SK-N-SH (cell line): ENCODE results near the gene PODXL2. TPM values are rescaled to one million over a fixed set of nuclear protein-coding genes. Genes with fewer than 3 reads are reported as not detected.

Experiments used
- CTCF ChIA-PET: fragments of 300-600, 350-600 bp; formaldehyde crosslinking; extraction: SDS; loops from one replicate; lab custom pipeline; 2021; lab: Yijun Ruan, JAX
- POLR2A ChIA-PET: fragments of 350-600 bp; sonication (Branson Sonifier 250); formaldehyde crosslinking; extraction: SDS; loops from one replicate; lab custom pipeline; 2020; ENCODE audit warnings: antibody characterized with exemption, inconsistent platforms; lab: Yijun Ruan, JAX
- DNase-seq: peaks from one replicate; pipeline ENCODE4 v3.0.0; 2012
- H2AFZ ChIP-seq: fragments of 200-600 bp; sonication (generic); 2 replicates; pipeline ENCODE4 v1.8.1; 2016; ENCODE audit warnings: antibody characterized with exemption, mild to moderate bottlenecking, low read depth
- H3F3A ChIP-seq: fragments of 200-600 bp; sonication (generic); replicated peaks from 2 replicates; pipeline ENCODE3; 2016; ENCODE audit warnings: antibody characterized with exemption, mild to moderate bottlenecking; ENCODE audit not compliant: insufficient read depth
- H3K27ac ChIP-seq, 2 experiments: fragments of 200-500 bp in 1 of 2; fragments of 200-600 bp in 1 of 2; sonication (Bioruptor generic) in 1 of 2; sonication (generic), shearing (Covaris generic) in 1 of 2; 2 replicates each; pipeline versions ENCODE4 v1.5.1 to v1.6.1; 2014 to 2016; ENCODE audit warnings: low read depth in 2 of 2, inconsistent platforms in 1 of 2, low read length in 1 of 2, mild to moderate bottlenecking in 1 of 2, mixed read lengths in 1 of 2
- H3K27me3 ChIP-seq: fragments of 200-600 bp; sonication (generic), shearing (Covaris generic); 2 replicates; pipeline ENCODE4 v1.6.1; 2016; ENCODE audit warnings: mixed run types; ENCODE audit not compliant: insufficient read depth
- H3K36me3 ChIP-seq, 2 experiments: fragments of 200-500 bp in 1 of 2; fragments of 200-600 bp in 1 of 2; sonication (Bioruptor generic) in 1 of 2; sonication (generic) in 1 of 2; replicated peaks in 1 of 2; 2 replicates each; pipeline versions ENCODE3 to v1.5.1; 2014 to 2016; ENCODE audit warnings: low read length in 1 of 2, mild to moderate bottlenecking in 1 of 2; ENCODE audit not compliant: insufficient read depth in 2 of 2, control insufficient read depth in 1 of 2
- H3K4me1 ChIP-seq, 2 experiments: fragments of 200-500 bp in 1 of 2; fragments of 200-600 bp in 1 of 2; sonication (Bioruptor generic) in 1 of 2; sonication (generic), shearing (Covaris generic) in 1 of 2; 2 replicates each; pipeline versions ENCODE4 v1.5.1 to v1.6.1; 2014 to 2016; ENCODE audit warnings: low read depth in 1 of 2, low read length in 1 of 2, mixed run types in 1 of 2; ENCODE audit not compliant: insufficient read depth in 2 of 2, control insufficient read depth in 1 of 2
- H3K4me2 ChIP-seq: fragments of 200-600 bp; sonication (generic), shearing (Covaris generic); 2 replicates; pipeline ENCODE4 v1.6.1; 2017; ENCODE audit warnings: mixed run types
- H3K4me3 ChIP-seq, 2 experiments: fragments of 200-500 bp in 1 of 2; fragments of 200-600 bp in 1 of 2; sonication (Bioruptor generic) in 1 of 2; sonication (generic), shearing (Covaris generic) in 1 of 2; 2 replicates each; pipeline versions ENCODE4 v1.5.1 to v1.8.1; 2014 to 2016; ENCODE audit warnings: low read depth in 2 of 2, inconsistent platforms in 1 of 2, low read length in 1 of 2, mild to moderate bottlenecking in 1 of 2, mixed read lengths in 1 of 2, moderate library complexity in 1 of 2
- H3K79me2 ChIP-seq: fragments of 200-600 bp; sonication (generic); 2 replicates; pipeline ENCODE4 v1.8.1; 2017; ENCODE audit warnings: mild to moderate bottlenecking; ENCODE audit not compliant: insufficient read depth
- H3K9ac ChIP-seq: fragments of 200-600 bp; sonication (generic); 2 replicates; pipeline ENCODE4 v1.6.1; 2017; ENCODE audit warnings: mixed run types
- H3K9me2 ChIP-seq: fragments of 200-600 bp; sonication (generic); 2 replicates; pipeline ENCODE4 v1.6.1; 2017; ENCODE audit warnings: mixed run types
- H3K9me3 ChIP-seq: fragments of 200-600 bp; sonication (generic); 2 replicates; pipeline ENCODE4 v1.6.1; 2017; ENCODE audit warnings: mixed run types, mild to moderate bottlenecking, moderate library complexity
- H4K20me1 ChIP-seq: fragments of 200-600 bp; sonication (generic); 2 replicates; pipeline ENCODE4 v1.6.1; 2017; ENCODE audit warnings: mild to moderate bottlenecking, mixed run types; ENCODE audit not compliant: insufficient read depth
- ELF1 ChIP-seq: IDR thresholded peaks from 2 replicates; pipeline ENCODE4 v1.4.0; 2012
- EP300 ChIP-seq, 2 experiments: IDR thresholded peaks; 2 replicates each; pipeline versions ENCODE4 v1.4.0 to v1.6.1; 2012; ENCODE audit warnings: borderline replicate concordance in 1 of 2, low read depth in 1 of 2, low read length in 1 of 2
- EZH2phosphoT487 ChIP-seq: fragments of 200-600 bp; sonication (generic); IDR thresholded peaks from 2 replicates; pipeline ENCODE4 v1.6.1; 2017; ENCODE audit warnings: low read depth, mixed run types, mild to moderate bottlenecking, antibody characterized with exemption, moderate library complexity, borderline replicate concordance
- FOXJ3 ChIP-seq: sonication (generic); formaldehyde crosslinking; IDR thresholded peaks from 2 replicates; pipeline ENCODE4 v1.5.1; 2020; ENCODE audit warnings: mild to moderate bottlenecking, missing genetic modification reagents
- GATA2 ChIP-seq: sonication (generic); formaldehyde crosslinking; IDR thresholded peaks from 2 replicates; pipeline ENCODE4 v1.5.0; 2020; ENCODE audit warnings: mild to moderate bottlenecking, missing genetic modification reagents
- JUND ChIP-seq: IDR thresholded peaks from 2 replicates; pipeline ENCODE4 v1.4.0; 2012
- MEF2A ChIP-seq: IDR thresholded peaks from 2 replicates; pipeline ENCODE4 v1.4.0; 2012; ENCODE audit warnings: low read depth, borderline replicate concordance
- NFIC ChIP-seq: IDR thresholded peaks from 2 replicates; pipeline ENCODE4 v1.4.0; 2012; ENCODE audit warnings: borderline replicate concordance
- RCOR1 ChIP-seq: fragments of 150-350 bp; IDR thresholded peaks from 2 replicates; pipeline ENCODE4 v1.6.1; 2017; ENCODE audit warnings: antibody characterized with exemption, low read length
- RXRA ChIP-seq: IDR thresholded peaks from 2 replicates; pipeline ENCODE4 v1.4.0; 2012; ENCODE audit warnings: low read depth, mild to moderate bottlenecking, borderline replicate concordance
- SMC3 ChIP-seq: IDR thresholded peaks from 2 replicates; pipeline ENCODE4 v1.6.1; 2012; ENCODE audit warnings: low read depth, low read length, improper control_type of control experiment
- WGBS: methylation state at CpG from one replicate; pipeline ENCODE4 v1.1.6; 2017; ENCODE audit warnings: low lambda C conversion rate; 5-methylcytosine and 5-hydroxymethylcytosine counted together
- polyA plus RNA-seq, 3 experiments: library from polyadenylated mRNA; depleted of rRNA; stranded (reverse); fragments of >200 nt; gene quantifications; 2 replicates each; pipeline ENCODE4 v1.2.3, GENCODE V29; 2012
- TF ChIP-seq, protein P1 (sequence below): IDR thresholded peaks from 2 replicates; pipeline ENCODE4 v1.4.0; 2012; ENCODE audit warnings: low read depth, borderline replicate concordance
- TF ChIP-seq, protein P2 (sequence below): IDR thresholded peaks from 2 replicates; pipeline ENCODE4 v1.4.0; 2012; ENCODE audit warnings: low read depth
- TF ChIP-seq, protein P3 (sequence below): fragments of 150-350 bp; IDR thresholded peaks from 2 replicates; pipeline ENCODE4 v1.6.1; 2016; ENCODE audit warnings: mild to moderate bottlenecking, low read depth, low read length
- TF ChIP-seq, protein P4 (sequence below): fragments of 150-350 bp; IDR thresholded peaks from 2 replicates; pipeline ENCODE4 v1.6.1; 2017; ENCODE audit warnings: antibody characterized with exemption, low read length, low read depth, borderline replicate concordance
- TF ChIP-seq, protein P5 (sequence below): IDR thresholded peaks from 2 replicates; pipeline ENCODE4 v1.4.0; 2012; ENCODE audit warnings: low read depth, borderline replicate concordance

PODXL2 gene
- polyA plus RNA-seq, 1 of the 3 experiments (the other 2 are of a cell fraction) = 27.5 TPM

- Histone ChIP-seq H3K4me1 (no peaks in the 10 kb centered on the region), H3K9ac (no peak overlapping the region), H3K79me2 (no peaks in the 10 kb centered on the region), H3K27ac (no peak overlapping the region), H2AFZ (no peak overlapping the region), H3K4me3 (no peak overlapping the region), H3K9me2 (no peaks in the 10 kb centered on the region), H3F3A (peaks cover 2% of the 10 kb centered on the region), H3K9me3 (no peaks in the 10 kb centered on the region), H3K36me3 (peaks cover 0 to 28% of the 10 kb centered on the region in 2 experiments), H4K20me1 (no peaks in the 10 kb centered on the region), H3K4me2 (no peak overlapping the region), H3K27me3 (no peaks in the 10 kb centered on the region)
- CTCF ChIA-PET = no interaction called here
- no peak for TF ChIP-seq JUND
- TF ChIP-seq, protein P1, sequence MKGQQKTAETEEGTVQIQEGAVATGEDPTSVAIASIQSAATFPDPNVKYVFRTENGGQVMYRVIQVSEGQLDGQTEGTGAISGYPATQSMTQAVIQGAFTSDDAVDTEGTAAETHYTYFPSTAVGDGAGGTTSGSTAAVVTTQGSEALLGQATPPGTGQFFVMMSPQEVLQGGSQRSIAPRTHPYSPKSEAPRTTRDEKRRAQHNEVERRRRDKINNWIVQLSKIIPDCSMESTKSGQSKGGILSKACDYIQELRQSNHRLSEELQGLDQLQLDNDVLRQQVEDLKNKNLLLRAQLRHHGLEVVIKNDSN = no peak
- TF ChIP-seq, protein P2, sequence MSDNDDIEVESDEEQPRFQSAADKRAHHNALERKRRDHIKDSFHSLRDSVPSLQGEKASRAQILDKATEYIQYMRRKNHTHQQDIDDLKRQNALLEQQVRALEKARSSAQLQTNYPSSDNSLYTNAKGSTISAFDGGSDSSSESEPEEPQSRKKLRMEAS = no peak
- no peak for TF ChIP-seq SMC3
- TF ChIP-seq RXRA = no peak
- TF ChIP-seq NFIC = no peak
- no peak for TF ChIP-seq EZH2phosphoT487
- no peak for TF ChIP-seq EP300 (IDR thresholded peaks at IDR 0.05; ENCODE audit: borderline replicate concordance in 1 of 2, low read depth in 1 of 2, low read length in 1 of 2)
- TF ChIP-seq, protein P3, sequence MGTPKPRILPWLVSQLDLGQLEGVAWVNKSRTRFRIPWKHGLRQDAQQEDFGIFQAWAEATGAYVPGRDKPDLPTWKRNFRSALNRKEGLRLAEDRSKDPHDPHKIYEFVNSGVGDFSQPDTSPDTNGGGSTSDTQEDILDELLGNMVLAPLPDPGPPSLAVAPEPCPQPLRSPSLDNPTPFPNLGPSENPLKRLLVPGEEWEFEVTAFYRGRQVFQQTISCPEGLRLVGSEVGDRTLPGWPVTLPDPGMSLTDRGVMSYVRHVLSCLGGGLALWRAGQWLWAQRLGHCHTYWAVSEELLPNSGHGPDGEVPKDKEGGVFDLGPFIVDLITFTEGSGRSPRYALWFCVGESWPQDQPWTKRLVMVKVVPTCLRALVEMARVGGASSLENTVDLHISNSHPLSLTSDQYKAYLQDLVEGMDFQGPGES = no peak
- TF ChIP-seq, protein P4, sequence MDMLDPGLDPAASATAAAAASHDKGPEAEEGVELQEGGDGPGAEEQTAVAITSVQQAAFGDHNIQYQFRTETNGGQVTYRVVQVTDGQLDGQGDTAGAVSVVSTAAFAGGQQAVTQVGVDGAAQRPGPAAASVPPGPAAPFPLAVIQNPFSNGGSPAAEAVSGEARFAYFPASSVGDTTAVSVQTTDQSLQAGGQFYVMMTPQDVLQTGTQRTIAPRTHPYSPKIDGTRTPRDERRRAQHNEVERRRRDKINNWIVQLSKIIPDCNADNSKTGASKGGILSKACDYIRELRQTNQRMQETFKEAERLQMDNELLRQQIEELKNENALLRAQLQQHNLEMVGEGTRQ = no peak
- TF ChIP-seq GATA2 = no peak
- no peak for TF ChIP-seq FOXJ3
- TF ChIP-seq, protein P5, sequence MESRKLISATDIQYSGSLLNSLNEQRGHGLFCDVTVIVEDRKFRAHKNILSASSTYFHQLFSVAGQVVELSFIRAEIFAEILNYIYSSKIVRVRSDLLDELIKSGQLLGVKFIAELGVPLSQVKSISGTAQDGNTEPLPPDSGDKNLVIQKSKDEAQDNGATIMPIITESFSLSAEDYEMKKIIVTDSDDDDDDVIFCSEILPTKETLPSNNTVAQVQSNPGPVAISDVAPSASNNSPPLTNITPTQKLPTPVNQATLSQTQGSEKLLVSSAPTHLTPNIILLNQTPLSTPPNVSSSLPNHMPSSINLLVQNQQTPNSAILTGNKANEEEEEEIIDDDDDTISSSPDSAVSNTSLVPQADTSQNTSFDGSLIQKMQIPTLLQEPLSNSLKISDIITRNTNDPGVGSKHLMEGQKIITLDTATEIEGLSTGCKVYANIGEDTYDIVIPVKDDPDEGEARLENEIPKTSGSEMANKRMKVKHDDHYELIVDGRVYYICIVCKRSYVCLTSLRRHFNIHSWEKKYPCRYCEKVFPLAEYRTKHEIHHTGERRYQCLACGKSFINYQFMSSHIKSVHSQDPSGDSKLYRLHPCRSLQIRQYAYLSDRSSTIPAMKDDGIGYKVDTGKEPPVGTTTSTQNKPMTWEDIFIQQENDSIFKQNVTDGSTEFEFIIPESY = no peak
- no peak for TF ChIP-seq RCOR1
- no peak for TF ChIP-seq MEF2A
- no peak for TF ChIP-seq ELF1
- 96% methylated on average over 30 of the region's 32 CpGs for WGBS
- POLR2A ChIA-PET = interaction anchor here (1.8 kb wide), 1 partner anchor 14 kb away, joined by 5 read pairs; no protein-coding TSS in a partner anchor
- no peak for DNase-seq
Observed at GRCh38 chr3:127620637-127621375, 8.2 kb upstream of the PODXL2 start.
